Panc1 (cell line): ENCODE measurements around the gene RBBP4. TPM values are rescaled to one million over a fixed set of nuclear protein-coding genes. Genes with fewer than 3 reads are reported as not detected.
A peak's percentile ranks its signal among the peaks of the same experiment; 100 is the strongest.
"Not testable (repeated sequence)": the region's sequence is repeated elsewhere in the genome, so short reads cannot be mapped to it uniquely, and the experiment has no call there.

Experiments used
- ATAC-seq: fragments of 200-7000 bp; cut with Tn5 transposase; 2 replicates; pipeline ENCODE4 v1.9.1; 2020; ENCODE audit warnings: mild to moderate bottlenecking, moderate library complexity
- BruUV-seq: library from RNA; stranded (reverse); fragments of 400-500 nt; replicated peaks from 2 replicates; lab custom pipeline; 2021; lab: Mats Ljungman, UMichigan
- CTCF ChIA-PET: fragments of 300-600 bp; sonication (Branson Sonifier 250); formaldehyde crosslinking; loops from one replicate; lab custom pipeline; 2022; ENCODE audit warnings: antibody characterized with exemption; lab: Charles Lee
- POLR2A ChIA-PET: fragments of 300-600 bp; sonication (Branson Sonifier 250); formaldehyde crosslinking; loops from one replicate; lab custom pipeline; 2022; ENCODE audit warnings: antibody characterized with exemption; lab: Charles Lee
- DNase-seq: peaks from one replicate; pipeline ENCODE4 v3.0.0-alpha.2; 2010; ENCODE audit warnings: low read depth, low spot score
- H3K27ac ChIP-seq: 2 replicates; pipeline ENCODE4 v1.5.1; 2011; ENCODE audit warnings: mild to moderate bottlenecking, low read length, inconsistent platforms
- H3K27me3 ChIP-seq: fragments of 200-500 bp; sonication (Bioruptor generic); 2 replicates; pipeline ENCODE4 v1.6.0; 2014; ENCODE audit warnings: low read length, inconsistent platforms; ENCODE audit not compliant: control insufficient read depth, insufficient read depth
- H3K36me3 ChIP-seq: fragments of 200-500 bp; sonication (Bioruptor generic); 2 replicates; pipeline ENCODE4 v1.5.1; 2014; ENCODE audit warnings: inconsistent platforms, mild to moderate bottlenecking, low read length, moderate library complexity; ENCODE audit not compliant: control insufficient read depth, insufficient read depth
- H3K4me1 ChIP-seq: 2 replicates; pipeline ENCODE4 v1.5.1; 2011; ENCODE audit warnings: inconsistent platforms, mild to moderate bottlenecking, low read length, moderate library complexity; ENCODE audit not compliant: control insufficient read depth, insufficient read depth
- H3K4me3 ChIP-seq, 2 experiments: 2 replicates each; pipeline ENCODE4 v1.5.1; 2011 to 2012; ENCODE audit warnings: low read depth in 2 of 2, low read length in 2 of 2, mild to moderate bottlenecking in 2 of 2, inconsistent platforms in 1 of 2, moderate library complexity in 1 of 2
- H3K9me3 ChIP-seq: fragments of 200-500 bp; sonication (Bioruptor generic); 2 replicates; pipeline ENCODE4 v1.5.1; 2014; ENCODE audit warnings: low read depth, mild to moderate bottlenecking, inconsistent platforms, low read length, moderate library complexity; ENCODE audit not compliant: control insufficient read depth, insufficient read depth
- CTCF ChIP-seq: fragments of 450-650 bp; IDR thresholded peaks from 2 replicates; pipeline ENCODE4 v1.5.1; 2017; ENCODE audit warnings: mild to moderate bottlenecking
- POLR2AphosphoS5 ChIP-seq: IDR thresholded peaks from 2 replicates; pipeline ENCODE4 v1.6.1; 2012; ENCODE audit warnings: mild to moderate bottlenecking, low read depth, low read length, moderate library complexity
- REST ChIP-seq, 2 experiments: IDR thresholded peaks; 2 replicates each; pipeline ENCODE4 v1.6.1; 2011 to 2012; ENCODE audit warnings: low read depth in 2 of 2, control low read depth in 1 of 2, low read length in 1 of 2, mild to moderate bottlenecking in 1 of 2, moderate library complexity in 1 of 2; ENCODE audit not compliant: insufficient read depth in 1 of 2
- SIN3A ChIP-seq: IDR thresholded peaks from 2 replicates; pipeline ENCODE4 v1.6.1; 2012; ENCODE audit warnings: low read depth, mild to moderate bottlenecking, low read length, moderate library complexity, borderline replicate concordance; ENCODE audit not compliant: insufficient read depth
- TCF7L2 ChIP-seq: IDR thresholded peaks from 2 replicates; pipeline ENCODE4 v1.6.1; 2011; ENCODE audit warnings: mild to moderate bottlenecking, low read depth, low read length, inconsistent platforms
- in situ Hi-C: cut with HindIII; loops from 2 replicates; pipeline ENCODE4 v1.10.0; 2016; ENCODE audit warnings: low sequenced_read_pairs, low pct_unique_long_range_greater_than_20kb
- intact Hi-C: fragments of 100-400 bp; cut with micrococcal nuclease; formaldehyde crosslinking; loops from one replicate; pipeline ENCODE4 v1.10.0; 2022; ENCODE audit not compliant: unreplicated experiment
- total RNA-seq: library from RNA; stranded (reverse); gene quantifications from one replicate; pipeline ENCODE4 v1.2.1, GENCODE V29; 2021; ENCODE audit not compliant: unreplicated experiment

The RBBP4 gene
- total RNA-seq, 1 experiment from 2014 or later = 376 TPM

- no TSS peak for BruUV-seq
- in situ Hi-C loops (no loop called here), intact Hi-C loops (no loop called here)
- DNase-seq (no peak), ATAC-seq (0 out of 2 replicates have a peak, but pooled peaks have one; percentile 51)
- Histone ChIP-seq H3K36me3 (no peaks in the 10 kb centered on the region), H3K4me1 (no peaks in the 10 kb centered on the region), H3K9me3 (no peaks in the 10 kb centered on the region), H3K27ac (no peak overlapping the region), H3K27me3 (no peaks in the 10 kb centered on the region), H3K4me3 (no peak overlapping the region)
- TF ChIP-seq CTCF (no peak), SIN3A (no peak), REST (IDR thresholded peaks at IDR 0.05; ENCODE audit: insufficient read depth in 1 of 2, low read depth in 2 of 2, low read length in 1 of 2) (no peak), TCF7L2 (no peak)
- ChIA-PET POLR2A (no interaction called here), CTCF (no interaction called here)
These were observed 11.4 kb upstream of the RBBP4 start for GRCh38 chr1:32639489-32640075.

DNA sequence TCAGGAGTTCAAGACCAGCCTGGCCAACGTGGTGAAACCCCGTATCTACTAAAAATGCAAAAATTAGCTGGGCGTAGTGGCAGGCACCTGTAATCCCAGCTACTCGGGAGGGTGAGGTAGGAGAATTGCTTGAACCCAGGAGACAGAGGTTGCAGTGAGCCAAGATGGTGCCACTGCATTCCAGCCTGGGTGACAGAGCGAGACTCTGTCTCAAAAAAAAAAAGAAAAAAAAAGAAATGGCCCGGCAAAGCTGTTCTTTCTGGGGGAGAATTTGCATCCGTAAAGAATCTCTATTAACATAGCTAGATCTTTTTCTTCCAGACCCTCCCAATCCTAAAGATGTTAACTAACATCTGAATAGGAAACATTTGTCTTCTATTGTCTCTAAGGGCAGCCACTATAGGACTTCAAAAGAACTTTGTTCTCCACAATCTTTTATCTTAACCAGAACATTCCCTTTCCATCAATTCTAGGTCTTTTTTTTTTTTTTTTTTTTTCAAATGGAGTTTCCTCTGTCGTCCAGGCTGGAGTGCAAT lies 8.6 kb upstream of the RBBP4 start:
- ATAC-seq, H3K27me3 ChIP-seq, H3K36me3 ChIP-seq, H3K4me3 ChIP-seq, CTCF ChIA-PET, in situ Hi-C loops, H3K4me1 ChIP-seq, H3K9me3 ChIP-seq, intact Hi-C loops, H3K27ac ChIP-seq, DNase-seq, BruUV-seq: not testable (repeated sequence)
- POLR2A ChIA-PET = interaction anchor here (0.6 kb wide), 1 partner anchor 244 kb away, joined by 3 read pairs; no protein-coding TSS in a partner anchor

DNA sequence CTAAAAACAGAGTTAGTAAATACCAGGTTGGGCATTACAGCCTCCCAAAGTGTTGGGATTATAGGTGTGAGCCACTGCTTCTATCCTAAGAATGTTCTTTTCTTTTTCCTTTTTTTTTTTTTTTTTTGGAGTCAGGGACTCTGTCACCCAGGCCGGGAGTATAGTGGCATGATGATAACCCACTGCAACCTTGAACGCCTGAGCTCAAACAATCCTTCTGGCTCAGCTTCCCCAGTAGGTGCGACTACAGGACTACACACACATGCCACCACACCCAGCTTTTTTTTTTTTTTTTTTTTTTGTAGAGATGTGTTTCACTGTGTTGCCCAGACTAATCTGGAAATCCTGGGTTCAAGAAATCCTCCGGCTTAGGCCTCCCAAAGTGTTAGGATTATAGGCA lies 6.6 kb upstream of the RBBP4 start:
- DNase-seq (no peak), ATAC-seq (no peak)
- TF ChIP-seq REST (IDR thresholded peaks at IDR 0.05; ENCODE audit: insufficient read depth in 1 of 2, low read depth in 2 of 2, low read length in 1 of 2) (no peak), TCF7L2 (no peak), CTCF (no peak), POLR2AphosphoS5 (no peak), SIN3A (no peak)
- ChIA-PET POLR2A (interaction anchor here (0.6 kb wide), 1 partner anchor 30 kb away, joined by 4 read pairs; no protein-coding TSS in a partner anchor), CTCF (no interaction called here)
- intact Hi-C loops (no loop called here), in situ Hi-C loops (no loop called here)
- BruUV-seq = no TSS peak
- Histone ChIP-seq H3K27me3 (no peaks in the 10 kb centered on the region), H3K36me3 (no peaks in the 10 kb centered on the region; the same call in 1 of the 2 replicates), H3K27ac (no peak overlapping the region), H3K9me3 (no peaks in the 10 kb centered on the region), H3K4me1 (no peaks in the 10 kb centered on the region; the same call in 1 of the 2 replicates), H3K4me3 (no peak overlapping the region)
